HepG2 (cell line): ENCODE results near the gene NFATC3. TPM values are rescaled to one million over a fixed set of nuclear protein-coding genes. Genes with fewer than 3 reads are reported as not detected.

Experiments used
- AGO1 ChIP-seq: fragments of 200-400 bp; formaldehyde crosslinking; IDR thresholded peaks from 2 replicates; pipeline ENCODE4 v1.6.1; 2017; ENCODE audit warnings: mild to moderate bottlenecking, low read depth, low read length, moderate library complexity; ENCODE audit not compliant: poor library complexity, severe bottlenecking
- ARNTL ChIP-seq: sonication (generic); formaldehyde crosslinking; IDR thresholded peaks from 2 replicates; pipeline ENCODE4 v1.4.0; 2020; ENCODE audit warnings: mild to moderate bottlenecking, missing genetic modification reagents
- CEBPG ChIP-seq: IDR thresholded peaks from 2 replicates; pipeline ENCODE4 v1.6.1; 2016
- IKZF1 ChIP-seq: fragments of 450-650 bp; IDR thresholded peaks from 2 replicates; pipeline ENCODE4 v1.7.1; 2016
- MED1 ChIP-seq: sonication (generic); formaldehyde crosslinking; IDR thresholded peaks from 2 replicates; pipeline ENCODE4 v1.4.0; 2020; ENCODE audit warnings: missing genetic modification reagents
- MZF1 ChIP-seq: sonication (generic); formaldehyde crosslinking; IDR thresholded peaks from 2 replicates; pipeline ENCODE4 v1.8.1; 2023; ENCODE audit warnings: mild to moderate bottlenecking, missing genetic modification reagents, borderline replicate concordance
- NPAS2 ChIP-seq: sonication (generic); formaldehyde crosslinking; IDR thresholded peaks from 2 replicates; pipeline ENCODE4 v1.8.0; 2022; ENCODE audit warnings: mild to moderate bottlenecking, missing genetic modification reagents, borderline replicate concordance
- PRDM15 ChIP-seq: sonication (generic); formaldehyde crosslinking; IDR thresholded peaks from 2 replicates; pipeline ENCODE4 v1.4.0; 2020; ENCODE audit warnings: missing genetic modification reagents
- SRSF1 ChIP-seq: fragments of 200-400 bp; formaldehyde crosslinking; optimal IDR thresholded peaks from 2 replicates; pipeline ENCODE3; 2017; ENCODE audit warnings: mild to moderate bottlenecking, low read depth, low read length, moderate library complexity
- TOPORS ChIP-seq: sonication (generic); formaldehyde crosslinking; IDR thresholded peaks from 2 replicates; pipeline ENCODE4 v1.8.0; 2023; ENCODE audit warnings: mild to moderate bottlenecking, missing genetic modification reagents
- ZBTB20 ChIP-seq: sonication (generic); formaldehyde crosslinking; IDR thresholded peaks from 2 replicates; pipeline ENCODE4 v1.8.1; 2023; ENCODE audit warnings: missing genetic modification reagents, low read depth, mild to moderate bottlenecking, borderline replicate concordance
- ZNF672 ChIP-seq: sonication (generic); formaldehyde crosslinking; IDR thresholded peaks from 2 replicates; pipeline ENCODE4 v1.8.1; 2022; ENCODE audit warnings: missing genetic modification reagents
- ZUFSP ChIP-seq: sonication (generic); formaldehyde crosslinking; IDR thresholded peaks from 2 replicates; pipeline ENCODE4 v1.9.0; 2021; ENCODE audit warnings: missing genetic modification reagents, mild to moderate bottlenecking, borderline replicate concordance
- polyA plus RNA-seq, 8 experiments: library from polyadenylated mRNA; depleted of rRNA in 3 of 8; stranded (reverse) in 7 of 8; unstranded in 1 of 8; fragments of >200 nt; fragmentation: Illumina TruSeq in 4 of 8; extraction: Trizol in 4 of 8; gene quantifications; 2 replicates each; pipeline versions ENCODE4 v1.2.1 to v1.2.3, GENCODE V29; 2011 to 2016; ENCODE audit warnings: low read depth in 4 of 8, missing spikeins in 1 of 8, mixed read lengths in 1 of 8; ENCODE audit not compliant: insufficient read depth in 1 of 8
- total RNA-seq, 5 experiments: library from RNA; depleted of rRNA; stranded (reverse); fragments of >200 nt; fragmentation: Illumina TruSeq; extraction: Trizol; gene quantifications; 2 replicates each; pipeline ENCODE4 v1.2.3, GENCODE V29; 2016; ENCODE audit warnings: low read depth in 1 of 5
- TF ChIP-seq, protein P1 (sequence below): sonication (generic); formaldehyde crosslinking; IDR thresholded peaks from 2 replicates; pipeline ENCODE4 v1.4.0; 2020; ENCODE audit warnings: mild to moderate bottlenecking, low read depth, missing genetic modification reagents
- TF ChIP-seq, protein P2 (sequence below): sonication (generic); formaldehyde crosslinking; IDR thresholded peaks from 2 replicates; pipeline ENCODE4 v1.4.0; 2020; ENCODE audit warnings: missing genetic modification reagents, borderline replicate concordance

The NFATC3 gene
- total and polyA plus RNA-seq, 2 of the 13 experiments (the other 11 are each of a cell fraction or from before 2014, with no cell fraction given), result 52.6 to 62.7 TPM

DNA sequence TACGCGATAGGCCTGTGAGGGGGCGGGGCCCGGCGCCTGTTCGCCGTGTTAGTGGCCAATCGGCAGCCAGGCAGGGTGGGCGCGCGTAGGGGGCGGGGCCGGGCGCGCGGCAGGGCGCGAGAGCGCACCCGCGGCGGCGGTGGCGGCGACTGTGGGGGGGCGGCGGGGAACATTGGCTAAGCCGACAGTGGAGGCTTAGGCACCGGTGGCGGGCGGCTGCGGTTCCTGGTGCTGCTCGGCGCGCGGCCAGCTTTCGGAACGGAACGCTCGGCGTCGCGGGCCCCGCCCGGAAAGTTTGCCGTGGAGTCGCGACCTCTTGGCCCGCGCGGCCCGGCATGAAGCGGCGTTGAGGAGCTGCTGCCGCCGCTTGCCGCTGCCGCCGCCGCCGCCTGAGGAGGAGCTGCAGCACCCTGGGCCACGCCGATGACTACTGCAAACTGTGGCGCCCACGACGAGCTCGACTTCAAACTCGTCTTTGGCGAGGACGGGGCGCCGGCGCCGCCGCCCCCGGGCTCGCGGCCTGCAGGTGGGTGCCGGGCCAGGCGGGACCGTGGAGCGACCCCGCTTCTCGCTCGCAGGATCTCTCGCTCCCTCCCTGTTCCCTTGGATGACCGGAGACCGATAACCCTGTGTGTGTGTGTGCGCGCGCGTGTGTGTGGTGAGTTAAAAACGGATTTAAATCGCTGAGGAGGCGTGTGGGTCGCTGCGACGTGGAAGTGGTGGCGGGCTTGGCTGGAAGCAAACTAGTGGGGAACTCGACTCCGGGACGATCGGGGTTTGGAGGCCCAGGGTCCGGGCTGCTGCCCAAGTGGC is at the start of gene NFATC3 (continued):
- TF ChIP-seq, protein P1, sequence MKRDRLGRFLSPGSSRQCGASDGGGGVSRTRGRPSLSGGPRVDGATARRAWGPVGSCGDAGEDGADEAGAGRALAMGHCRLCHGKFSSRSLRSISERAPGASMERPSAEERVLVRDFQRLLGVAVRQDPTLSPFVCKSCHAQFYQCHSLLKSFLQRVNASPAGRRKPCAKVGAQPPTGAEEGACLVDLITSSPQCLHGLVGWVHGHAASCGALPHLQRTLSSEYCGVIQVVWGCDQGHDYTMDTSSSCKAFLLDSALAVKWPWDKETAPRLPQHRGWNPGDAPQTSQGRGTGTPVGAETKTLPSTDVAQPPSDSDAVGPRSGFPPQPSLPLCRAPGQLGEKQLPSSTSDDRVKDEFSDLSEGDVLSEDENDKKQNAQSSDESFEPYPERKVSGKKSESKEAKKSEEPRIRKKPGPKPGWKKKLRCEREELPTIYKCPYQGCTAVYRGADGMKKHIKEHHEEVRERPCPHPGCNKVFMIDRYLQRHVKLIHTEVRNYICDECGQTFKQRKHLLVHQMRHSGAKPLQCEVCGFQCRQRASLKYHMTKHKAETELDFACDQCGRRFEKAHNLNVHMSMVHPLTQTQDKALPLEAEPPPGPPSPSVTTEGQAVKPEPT, result no peak; the same call in 1 of the 2 replicates
- TF ChIP-seq MZF1 (no peak), PRDM15 (no peak), TOPORS (CRISPR knock-in tag) (no peak), MED1 (CRISPR knock-in tag) (no peak; the same call in 1 of the 2 replicates), ZUFSP (no peak), ZNF672 (CRISPR knock-in tag) (peak; percentile 24; the same call in 1 of the 2 replicates), SRSF1 (no peak), NPAS2 (CRISPR knock-in tag) (no peak), AGO1 (no peak), IKZF1 (no peak), ZBTB20 (no peak), ARNTL (no peak), CEBPG (CRISPR knock-in tag) (no peak)
- TF ChIP-seq, protein P2, sequence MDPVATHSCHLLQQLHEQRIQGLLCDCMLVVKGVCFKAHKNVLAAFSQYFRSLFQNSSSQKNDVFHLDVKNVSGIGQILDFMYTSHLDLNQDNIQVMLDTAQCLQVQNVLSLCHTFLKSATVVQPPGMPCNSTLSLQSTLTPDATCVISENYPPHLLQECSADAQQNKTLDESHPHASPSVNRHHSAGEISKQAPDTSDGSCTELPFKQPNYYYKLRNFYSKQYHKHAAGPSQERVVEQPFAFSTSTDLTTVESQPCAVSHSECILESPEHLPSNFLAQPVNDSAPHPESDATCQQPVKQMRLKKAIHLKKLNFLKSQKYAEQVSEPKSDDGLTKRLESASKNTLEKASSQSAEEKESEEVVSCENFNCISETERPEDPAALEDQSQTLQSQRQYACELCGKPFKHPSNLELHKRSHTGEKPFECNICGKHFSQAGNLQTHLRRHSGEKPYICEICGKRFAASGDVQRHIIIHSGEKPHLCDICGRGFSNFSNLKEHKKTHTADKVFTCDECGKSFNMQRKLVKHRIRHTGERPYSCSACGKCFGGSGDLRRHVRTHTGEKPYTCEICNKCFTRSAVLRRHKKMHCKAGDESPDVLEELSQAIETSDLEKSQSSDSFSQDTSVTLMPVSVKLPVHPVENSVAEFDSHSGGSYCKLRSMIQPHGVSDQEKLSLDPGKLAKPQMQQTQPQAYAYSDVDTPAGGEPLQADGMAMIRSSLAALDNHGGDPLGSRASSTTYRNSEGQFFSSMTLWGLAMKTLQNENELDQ, result no peak
